Left ventricle myocardium superior (tissue), 1 donor: ENCODE data around the gene FKBP3. TPM values are rescaled to one million over a fixed set of nuclear protein-coding genes. Genes with fewer than 3 reads are reported as not detected.
A peak's percentile ranks its signal among the peaks of the same experiment; 100 is the strongest.
"Not testable (repeated sequence)": the region's sequence is repeated elsewhere in the genome, so short reads cannot be mapped to it uniquely, and the experiment has no call there.

Experiments used
- ATAC-seq: fragments of 200-7000 bp; cut with Tn5 transposase; one replicate; pipeline ENCODE4 v1.9.1; 2020; ENCODE audit warnings: mild to moderate bottlenecking, moderate library complexity
- DNase-seq: peaks from one replicate; pipeline ENCODE4 v3.0.0-alpha.2; 2020
- intact Hi-C: fragments of 100-400 bp; cut with micrococcal nuclease; formaldehyde crosslinking; loops from one replicate; pipeline ENCODE4 v1.11.0; 2022
- long read RNA-seq: library from polyadenylated mRNA; unstranded; transcript quantifications from one replicate; pipeline ENCODE4 v2.0.0, GENCODE V29; 2021
- total RNA-seq: library from RNA; stranded (reverse); fragmentation: NEBNext Ultra II Directional; extraction: Animal tissue kit (Norgen Biotek cat#: 25700); gene quantifications from one replicate; pipeline ENCODE4 v1.2.1, GENCODE V29; 2021
- donor health status: DM: no; HTN: yes; CAD: no; lungs with severe emphysema.

Gene FKBP3
- total RNA-seq: 121 TPM
- long read RNA-seq, transcript FKBP3-202 (7 exons, 1,346 nt): major isoform, 108 of 134 reads
- long read RNA-seq, partial matches to known transcripts: 22 of 134 reads
- long read RNA-seq, other reads (novel, unspliced or antisense): 4 of 134 reads

- intact Hi-C loops: loop anchor here (10.0 kb wide), 2 partner anchors 120 to 220 kb away; partner anchors contain the start of gene MIS18BP1
- ATAC-seq (peak; percentile 98), DNase-seq (peak; percentile 97)
Measured at GRCh38 chr14:45134051-45134958, at the start of gene FKBP3. Gene FKBP3 (minus strand): TSS chr14:45134481. CDS start chr14:45134456, 25 bp downstream.

- no peak for ATAC-seq
- no peak for DNase-seq
- intact Hi-C loops: no loop called here
Measured at GRCh38 chr14:45181806-45182205, 47.5 kb upstream of the FKBP3 start.

- no peak for ATAC-seq
- DNase-seq: no peak
- intact Hi-C loops: no loop called here
Measured at GRCh38 chr14:45181329-45181728, 47.0 kb upstream of the FKBP3 start.

- intact Hi-C loops: no loop called here
- no peak for ATAC-seq
- no peak for DNase-seq
Measured at GRCh38 chr14:45177076-45177475, 42.8 kb upstream of the FKBP3 start.

GRCh38 chr14:45169906-45170305 lies 35.6 kb upstream of the FKBP3 start:
- DNase-seq (no peak), ATAC-seq (no peak)
- intact Hi-C loops: no loop called here

- intact Hi-C loops: no loop called here
- no peak for DNase-seq
- ATAC-seq: no peak
Measured at GRCh38 chr14:45156067-45156466, 21.8 kb upstream of the FKBP3 start.

- no peak for DNase-seq
- ATAC-seq: no peak
- intact Hi-C loops: no loop called here
Measured at GRCh38 chr14:45150386-45150890, 16.2 kb upstream of the FKBP3 start.

GRCh38 chr14:45149602-45150001 lies 15.3 kb upstream of the FKBP3 start:
- DNase-seq: no peak
- intact Hi-C loops: no loop called here
- no peak for ATAC-seq

- intact Hi-C loops: no loop called here
- DNase-seq (no peak), ATAC-seq (no peak)
Measured at GRCh38 chr14:45145214-45145613, 10.9 kb upstream of the FKBP3 start.

GRCh38 chr14:45144658-45145057 lies 10.4 kb upstream of the FKBP3 start:
- DNase-seq (no peak), ATAC-seq (no peak)
- intact Hi-C loops: no loop called here

GRCh38 chr14:45142083-45142482 lies 7.8 kb upstream of the FKBP3 start:
- DNase-seq, intact Hi-C loops, ATAC-seq: not testable (repeated sequence)

GRCh38 chr14:45140661-45141187 lies 6.4 kb upstream of the FKBP3 start:
- intact Hi-C loops: no loop called here
- DNase-seq: no peak
- no peak for ATAC-seq

GRCh38 chr14:45136399-45136798 lies 2.1 kb upstream of the FKBP3 start:
- no peak for ATAC-seq
- DNase-seq: no peak
- intact Hi-C loops: loop anchor here (5.0 to 10.0 kb wide), 3 partner anchors 118 to 222 kb away; partner anchors contain the start of genes KLHL28, MIS18BP1 and TOGARAM1

GRCh38 chr14:45135659-45136395 lies 1.5 kb upstream of the FKBP3 start, which contains the start of gene FANCM:
Gene FANCM (plus strand): TSS chr14:45135930. CDS start chr14:45136032, 102 bp downstream.
- intact Hi-C loops: loop anchor here (5.0 to 10.0 kb wide), 3 partner anchors 119 to 221 kb away; partner anchors contain the start of genes KLHL28, MIS18BP1 and TOGARAM1
- peak; percentile 83 for DNase-seq
- ATAC-seq: peak; percentile 74

- ATAC-seq (no peak), DNase-seq (no peak)
- intact Hi-C loops: loop anchor here (5.0 to 10.0 kb wide), 3 partner anchors 120 to 220 kb away; partner anchors contain the start of genes KLHL28, MIS18BP1 and TOGARAM1
Measured at GRCh38 chr14:45135156-45135555, 875 bp upstream of the FKBP3 start.

- intact Hi-C loops: loop anchor here (10.0 kb wide), 2 partner anchors 121 to 219 kb away; partner anchors contain the start of gene MIS18BP1
- no peak for DNase-seq
- peak; percentile 24 for ATAC-seq
Measured at GRCh38 chr14:45133683-45134050, 614 bp downstream of the FKBP3 start.

GRCh38 chr14:45128963-45129629 lies 5.2 kb downstream of the FKBP3 start:
- ATAC-seq: no peak
- DNase-seq: no peak
- intact Hi-C loops: no loop called here

- ATAC-seq: no peak
- intact Hi-C loops: no loop called here
- DNase-seq: no peak
Measured at GRCh38 chr14:45125754-45126153, 8.5 kb downstream of the FKBP3 start.

- DNase-seq (no peak), ATAC-seq (no peak)
- intact Hi-C loops: no loop called here
Measured at GRCh38 chr14:45123271-45123670, 11.0 kb downstream of the FKBP3 start.
